Natural killer cell treated with Interleukin-12 subunit alpha and Interleukin-12 subunit beta and Interleukin-15 and Interleukin-18, amount 100 ng/mL, for 72 hours (primary cell): ENCODE results near the gene MAPK9. TPM values are rescaled to one million over a fixed set of nuclear protein-coding genes. Genes with fewer than 3 reads are reported as not detected.

ENCODE experiments used
- ATAC-seq, 2 donors: fragments of 150-1000 bp; cut with Tn5 transposase in 1 of 2; sonication (Bioruptor Pico), chemical (Tn5 transposase) in 1 of 2; 2 replicates each; pipeline ENCODE4 v1.10.0; 2021
- DNase-seq: peaks from one replicate; pipeline ENCODE4 v3.0.0; 2022; ENCODE audit warnings: low spot score
- H3K27ac Mint-ChIP-seq, 2 donors: 1 replicate in 1 of 2; 2 replicates in 1 of 2; pipeline ENCODE4 v1.8.0; 2022; ENCODE audit warnings: mixed read lengths in 2 of 2, mild to moderate bottlenecking in 1 of 2, moderate library complexity in 1 of 2
- H3K27me3 Mint-ChIP-seq, 2 donors: 1 replicate in 1 of 2; 2 replicates in 1 of 2; pipeline ENCODE4 v1.8.0; 2022; ENCODE audit warnings: mixed read lengths in 2 of 2
- H3K36me3 Mint-ChIP-seq: one replicate; pipeline ENCODE4 v1.8.0; 2022; ENCODE audit warnings: mixed read lengths
- H3K4me1 Mint-ChIP-seq, 2 donors: 1 replicate in 1 of 2; 2 replicates in 1 of 2; pipeline ENCODE4 v1.8.0; 2022; ENCODE audit warnings: low read depth in 2 of 2, mixed read lengths in 2 of 2, mild to moderate bottlenecking in 1 of 2
- H3K4me3 Mint-ChIP-seq: one replicate; pipeline ENCODE4 v1.8.0; 2022; ENCODE audit warnings: mixed read lengths
- H3K9me3 Mint-ChIP-seq: 2 replicates; pipeline ENCODE4 v1.8.0; 2022; ENCODE audit warnings: mixed read lengths
- total RNA-seq, 2 donors: library from RNA; stranded (reverse); gene quantifications; one replicate each; pipeline ENCODE4 v1.2.3, GENCODE V29; 2022

Gene MAPK9
- total RNA-seq, 2 donors from 2014 or later, result 41.2 to 47.0 TPM

DNA sequence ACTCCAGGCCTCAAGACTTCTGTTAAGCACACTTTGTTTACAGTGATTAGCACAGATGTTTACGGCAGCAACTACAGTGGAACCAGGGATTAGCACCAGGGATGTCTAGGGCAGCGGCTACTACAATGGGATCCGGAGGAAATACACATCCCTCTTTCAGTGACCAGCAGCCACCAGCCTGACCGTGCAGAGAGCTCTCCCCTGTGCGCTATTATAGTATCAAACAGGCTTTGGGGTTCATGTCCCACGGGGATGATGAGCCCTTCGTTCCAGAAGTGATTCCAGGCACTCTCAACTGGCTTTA is 39.7 kb upstream of the MAPK9 start:
- Mint-ChIP-seq H3K27ac (no peak overlapping the region), H3K27me3 (peaks cover 0 to 12% of the 10 kb centered on the region in 2 donors), H3K9me3 (no peaks in the 10 kb centered on the region), H3K36me3 (no peaks in the 10 kb centered on the region), H3K4me1 (peaks cover 0 to 3% of the 10 kb centered on the region in 2 donors), H3K4me3 (no peak overlapping the region)
- DNase-seq, result no peak
- no peak for ATAC-seq

DNA sequence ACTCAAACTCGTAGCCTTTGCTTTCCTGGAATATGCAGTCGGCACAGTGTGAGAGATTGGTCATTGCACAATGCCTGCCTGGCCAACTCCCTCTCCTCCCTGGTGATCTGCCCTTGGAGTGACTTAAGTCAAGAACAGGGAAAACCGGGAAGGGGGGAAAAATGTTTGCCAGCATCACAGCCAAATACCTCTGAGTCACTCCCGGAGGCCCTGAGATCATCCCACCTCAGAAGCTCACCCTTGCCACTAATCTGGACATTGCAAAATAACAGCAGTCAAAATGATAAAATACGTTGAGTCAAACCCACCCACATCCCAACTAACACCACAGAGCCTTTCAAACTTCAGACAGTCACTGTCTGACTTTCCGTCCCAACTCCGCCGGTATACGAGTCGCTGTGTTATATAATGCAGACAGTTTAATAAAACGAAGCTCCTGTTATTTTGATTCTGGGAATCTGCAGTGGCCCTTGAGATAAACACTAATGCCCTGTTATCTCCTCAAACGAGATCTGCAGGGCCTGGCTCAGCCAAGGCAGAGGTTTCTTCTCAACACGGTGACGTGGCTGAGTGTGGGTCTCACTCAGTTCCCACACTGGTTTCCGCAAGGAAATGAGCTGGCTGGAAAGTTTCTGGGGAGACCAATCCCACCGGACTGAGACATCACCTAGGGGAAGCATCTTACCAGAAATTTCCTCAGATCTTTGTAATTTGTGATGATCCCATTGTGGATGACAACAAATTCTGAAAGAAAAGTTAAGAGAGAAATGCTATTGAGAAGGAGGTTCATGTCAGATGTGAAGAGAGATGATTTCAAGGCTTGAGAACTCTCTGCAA is 39.1 kb upstream of the MAPK9 start:
- ATAC-seq, result no peak

DNA sequence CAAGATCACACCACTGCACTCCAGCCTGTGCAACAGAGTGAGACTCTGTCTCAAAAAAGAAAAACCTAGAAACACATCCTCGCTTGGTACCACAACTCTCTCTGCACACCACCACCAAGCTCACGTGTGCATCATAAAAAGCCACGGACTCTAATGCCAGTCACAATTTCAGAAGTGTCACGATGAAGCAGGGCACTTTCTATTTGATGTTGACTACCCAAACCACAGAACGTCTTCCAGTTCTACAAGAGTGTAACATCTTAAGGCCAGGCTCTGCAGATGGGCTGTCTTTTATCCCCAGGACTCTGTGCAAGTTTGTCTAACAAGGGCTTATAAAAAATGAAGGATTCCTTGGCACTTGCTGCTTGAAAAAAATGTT is 38.4 kb upstream of the MAPK9 start:
- Mint-ChIP-seq H3K4me1 (peaks cover 0 to 3% of the 10 kb centered on the region in 2 donors), H3K9me3 (no peaks in the 10 kb centered on the region), H3K27ac (no peak overlapping the region), H3K27me3 (peaks cover 0 to 12% of the 10 kb centered on the region in 2 donors), H3K4me3 (no peak overlapping the region), H3K36me3 (no peaks in the 10 kb centered on the region)
- ATAC-seq, result peak in 1 of 2 donors; percentile 37
- DNase-seq, result no peak

More for the DNA sequence above, 39.1 kb upstream of the MAPK9 start:
- H3K27me3 Mint-ChIP-seq, result peaks cover 0 to 12% of the 10 kb centered on the region in 2 donors
- no peak overlapping the region for H3K4me3 Mint-ChIP-seq
- no peaks in the 10 kb centered on the region for H3K36me3 Mint-ChIP-seq
- H3K4me1 Mint-ChIP-seq, result peaks cover 0 to 3% of the 10 kb centered on the region in 2 donors
- H3K9me3 Mint-ChIP-seq, result no peaks in the 10 kb centered on the region
- DNase-seq, result no peak
- no peak overlapping the region for H3K27ac Mint-ChIP-seq

DNA sequence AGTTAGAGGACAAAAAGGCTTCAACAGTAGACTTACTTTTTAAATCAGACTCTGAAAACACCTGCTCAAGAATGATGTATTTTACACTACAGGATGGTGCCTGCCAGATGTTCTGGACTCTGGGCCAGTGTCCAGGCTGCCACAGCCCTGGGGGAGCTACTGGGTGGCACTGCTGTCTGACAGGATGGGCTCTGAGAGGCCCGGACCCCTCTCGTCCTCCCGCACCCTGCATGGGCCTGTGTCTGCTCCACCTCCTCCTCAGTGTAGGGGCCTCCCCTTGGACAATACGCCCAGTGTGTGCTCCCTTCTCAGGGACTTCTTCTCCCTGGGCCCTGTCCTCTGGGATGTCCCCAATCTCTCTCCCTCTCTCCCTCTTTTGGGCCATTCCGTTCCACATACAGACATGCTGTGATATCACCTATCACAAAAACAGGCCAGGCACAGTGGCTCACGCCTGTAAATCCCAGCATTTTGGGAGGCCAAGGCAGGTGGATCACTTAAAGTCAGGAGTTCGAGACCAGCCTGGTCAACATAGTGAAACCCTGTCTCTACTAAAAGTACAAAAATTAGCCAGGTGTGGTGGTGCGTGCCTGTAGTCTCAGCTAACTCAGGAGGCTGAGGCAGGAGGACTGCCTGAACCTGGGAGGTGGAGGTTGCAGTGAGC is 37.9 kb upstream of the MAPK9 start:
- Mint-ChIP-seq H3K4me3 (no peak overlapping the region), H3K27ac (no peak overlapping the region), H3K4me1 (peaks cover 0 to 3% of the 10 kb centered on the region in 2 donors), H3K36me3 (no peaks in the 10 kb centered on the region), H3K27me3 (peaks cover 0 to 12% of the 10 kb centered on the region in 2 donors), H3K9me3 (no peaks in the 10 kb centered on the region)
- ATAC-seq (no peak), DNase-seq (no peak)

DNA sequence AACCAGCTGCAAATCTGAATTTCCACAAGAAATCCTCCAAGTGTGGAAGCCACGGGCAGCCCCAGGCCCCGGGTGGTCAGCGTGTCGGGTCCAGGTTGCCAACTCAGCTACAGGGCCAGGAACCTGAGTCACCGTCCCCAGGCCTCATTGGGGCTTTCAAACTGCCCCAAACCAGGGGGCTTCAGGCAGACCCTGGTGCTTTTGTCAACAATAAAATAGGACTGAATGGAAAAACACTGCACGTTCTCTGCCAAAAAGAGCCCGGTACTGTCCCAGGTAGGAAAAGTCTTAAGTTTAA is 37.2 kb upstream of the MAPK9 start:
- H3K36me3 Mint-ChIP-seq, result no peaks in the 10 kb centered on the region
- peaks cover 0 to 3% of the 10 kb centered on the region in 2 donors for H3K4me1 Mint-ChIP-seq
- no peak for ATAC-seq
- H3K27ac Mint-ChIP-seq, result no peak overlapping the region
- H3K9me3 Mint-ChIP-seq, result no peaks in the 10 kb centered on the region
- no peak for DNase-seq
- no peak overlapping the region for H3K4me3 Mint-ChIP-seq
- peaks cover 0 to 12% of the 10 kb centered on the region in 2 donors for H3K27me3 Mint-ChIP-seq

DNA sequence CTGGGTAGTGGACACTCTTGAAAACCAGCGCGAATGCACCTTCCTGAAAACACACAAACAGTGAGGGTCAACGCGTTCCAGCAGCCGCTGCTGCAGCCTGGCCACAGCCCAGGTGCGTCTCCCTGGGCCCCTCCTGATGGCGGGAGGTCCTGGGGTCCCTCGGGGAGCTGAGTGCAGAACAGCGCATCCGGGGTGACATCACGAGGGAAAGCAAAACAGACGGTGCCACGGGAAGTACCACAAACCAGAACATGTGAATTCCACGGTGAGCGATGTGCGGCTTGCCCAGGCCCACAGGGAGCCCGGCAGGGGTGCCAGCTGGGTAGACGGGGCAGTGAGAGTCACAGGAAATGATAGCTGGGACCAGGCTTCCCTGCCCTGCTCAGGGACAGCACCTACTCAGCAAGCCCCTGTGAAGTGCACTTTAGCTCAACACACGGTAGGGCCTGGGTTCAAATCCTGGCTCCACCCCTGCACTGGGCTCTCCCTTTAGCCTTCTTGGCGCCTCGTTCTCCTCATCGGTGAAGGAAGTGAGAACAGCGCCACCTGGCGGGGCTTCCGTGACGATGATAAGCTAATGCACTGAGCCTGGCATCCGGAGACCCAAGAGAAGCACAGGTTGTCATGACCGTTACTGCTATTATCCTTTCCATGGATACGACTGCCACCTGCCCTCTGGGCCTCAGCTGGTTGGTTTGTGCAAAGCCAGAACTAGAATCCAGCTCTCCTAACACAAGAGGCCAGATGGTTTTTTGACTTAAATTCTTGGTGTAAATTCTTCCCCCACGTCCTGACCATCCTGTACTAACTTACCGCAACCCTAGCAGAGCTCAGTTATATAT is 36.6 kb upstream of the MAPK9 start:
- peak; percentile 87 for DNase-seq
- Mint-ChIP-seq H3K36me3 (no peaks in the 10 kb centered on the region), H3K27me3 (peaks cover 0 to 10% of the 10 kb centered on the region in 2 donors), H3K4me1 (peaks cover 0 to 3% of the 10 kb centered on the region in 2 donors), H3K9me3 (no peaks in the 10 kb centered on the region), H3K4me3 (no peak overlapping the region), H3K27ac (no peak overlapping the region)
- peak; percentile 80 to 87 for ATAC-seq

DNA sequence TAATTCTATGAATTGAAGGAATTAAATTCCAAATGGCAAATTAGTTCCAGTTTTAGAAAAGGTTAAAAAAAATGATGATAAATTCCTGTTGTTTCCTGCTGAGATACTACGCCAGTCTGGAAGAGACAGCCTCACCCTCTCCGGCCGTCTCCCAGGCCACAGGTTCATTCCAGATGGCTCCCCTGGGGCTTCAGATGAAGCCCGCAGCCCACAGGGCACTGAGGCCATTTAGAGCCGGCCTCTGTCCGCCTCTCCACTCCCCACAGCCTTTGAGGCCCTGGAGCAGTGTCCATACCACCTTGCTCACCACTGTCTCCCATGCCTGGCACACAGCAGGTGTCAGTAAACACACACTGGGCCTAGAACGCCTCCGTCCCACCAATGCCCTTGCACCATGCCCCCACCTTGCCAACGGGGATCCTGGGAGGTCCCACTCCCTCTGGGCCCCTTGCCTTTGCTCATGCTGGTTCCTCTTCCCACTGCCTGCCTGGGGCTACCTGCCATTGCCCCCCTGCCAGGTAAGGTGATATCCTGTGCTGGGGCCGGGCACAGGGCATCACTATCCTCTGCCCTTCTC is 35.2 kb upstream of the MAPK9 start:
- H3K36me3 Mint-ChIP-seq, result no peaks in the 10 kb centered on the region
- H3K27ac Mint-ChIP-seq, result no peak overlapping the region
- DNase-seq (no peak), ATAC-seq (no peak)
- H3K4me1 Mint-ChIP-seq, result peaks cover 0 to 3% of the 10 kb centered on the region in 2 donors
- no peak overlapping the region for H3K4me3 Mint-ChIP-seq
- peaks cover 0 to 7% of the 10 kb centered on the region in 2 donors for H3K27me3 Mint-ChIP-seq
- H3K9me3 Mint-ChIP-seq, result no peaks in the 10 kb centered on the region

DNA sequence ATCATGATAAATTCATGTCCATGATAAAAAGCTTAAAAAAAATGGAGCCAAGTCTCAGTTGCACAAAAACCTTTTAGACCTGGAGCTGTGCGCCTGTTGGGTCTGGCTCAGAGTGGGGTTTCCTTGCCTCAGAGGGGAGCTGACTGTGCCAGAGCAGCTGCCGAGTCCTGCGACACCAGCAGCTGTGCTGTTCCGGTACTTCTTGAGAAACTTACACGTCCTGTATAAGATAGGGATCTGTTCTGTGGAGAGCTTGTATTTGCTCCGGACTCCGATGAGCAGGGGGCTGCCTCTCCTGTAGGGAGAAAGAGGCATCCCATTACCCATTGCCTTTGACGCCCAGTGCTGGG is 32.7 kb upstream of the MAPK9 start:
- no peak overlapping the region for H3K27ac Mint-ChIP-seq
- ATAC-seq (no peak), DNase-seq (no peak)
- no peaks in the 10 kb centered on the region for H3K36me3 Mint-ChIP-seq
- H3K9me3 Mint-ChIP-seq, result no peaks in the 10 kb centered on the region
- H3K27me3 Mint-ChIP-seq, result peaks cover 0 to 1% of the 10 kb centered on the region in 2 donors
- no peak overlapping the region for H3K4me3 Mint-ChIP-seq
- no peaks in the 10 kb centered on the region for H3K4me1 Mint-ChIP-seq

DNA sequence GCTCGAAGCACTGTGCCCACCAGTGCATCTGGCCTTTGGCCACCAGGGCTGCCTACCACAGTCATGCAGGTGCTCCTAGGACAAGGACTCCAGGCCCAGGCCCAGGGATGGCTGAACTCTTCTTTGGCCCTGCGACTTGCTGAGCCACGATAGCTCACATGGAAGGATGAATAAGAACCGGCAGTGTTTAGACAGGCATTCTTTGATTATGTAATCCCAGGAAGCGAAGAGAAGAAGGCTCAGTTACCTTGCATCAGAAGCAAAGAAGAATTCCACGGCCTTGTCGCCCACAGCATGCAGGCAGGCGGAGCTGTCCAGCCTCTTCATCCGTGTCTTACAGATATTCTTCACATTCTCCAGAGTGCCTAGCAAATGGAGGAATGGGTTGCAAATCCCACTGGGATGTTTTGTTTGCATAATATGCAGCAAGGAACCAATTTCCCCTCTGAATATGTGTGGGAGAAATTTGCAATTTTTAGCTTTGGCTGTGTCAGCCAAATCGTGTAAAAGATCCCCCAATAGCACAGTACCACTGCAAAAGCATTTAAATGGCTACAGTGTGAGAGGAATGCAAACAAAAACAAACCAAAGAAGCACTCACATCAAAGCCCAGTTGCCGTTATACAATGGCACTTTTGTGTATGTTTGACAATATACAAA is 32.2 kb upstream of the MAPK9 start:
- H3K36me3 Mint-ChIP-seq, result no peaks in the 10 kb centered on the region
- ATAC-seq, result no peak
- peaks cover 0 to 4% of the 10 kb centered on the region in 2 donors for H3K27me3 Mint-ChIP-seq
- no peaks in the 10 kb centered on the region for H3K9me3 Mint-ChIP-seq
- no peaks in the 10 kb centered on the region for H3K4me1 Mint-ChIP-seq
- DNase-seq, result no peak
- H3K4me3 Mint-ChIP-seq, result no peak overlapping the region
- no peak overlapping the region for H3K27ac Mint-ChIP-seq

DNA sequence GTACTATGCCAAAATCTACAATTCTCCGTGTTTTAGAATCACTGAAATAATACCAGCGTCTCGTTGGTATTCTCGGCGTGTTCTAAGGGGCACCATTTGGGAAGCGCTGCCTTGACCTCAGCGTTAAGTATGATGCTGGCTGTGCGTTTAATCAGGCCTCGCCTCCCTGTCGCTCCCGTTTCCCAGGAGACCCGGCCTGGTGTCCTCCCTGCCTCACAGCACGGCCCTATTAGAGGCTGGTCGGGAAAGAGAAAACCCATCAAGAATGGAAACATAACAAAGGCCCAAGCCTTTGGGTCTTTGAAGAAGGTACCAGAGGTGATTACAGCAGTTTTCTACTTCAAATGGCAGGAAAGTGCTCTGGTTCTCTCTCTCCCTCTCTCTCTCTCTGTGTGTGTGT is 31.3 kb upstream of the MAPK9 start:
- no peak overlapping the region for H3K4me3 Mint-ChIP-seq
- H3K27ac Mint-ChIP-seq, result no peak overlapping the region
- peaks cover 0 to 8% of the 10 kb centered on the region in 2 donors for H3K27me3 Mint-ChIP-seq
- H3K9me3 Mint-ChIP-seq, result no peaks in the 10 kb centered on the region
- H3K36me3 Mint-ChIP-seq, result no peaks in the 10 kb centered on the region
- ATAC-seq, result no peak
- DNase-seq, result no peak
- no peaks in the 10 kb centered on the region for H3K4me1 Mint-ChIP-seq

DNA sequence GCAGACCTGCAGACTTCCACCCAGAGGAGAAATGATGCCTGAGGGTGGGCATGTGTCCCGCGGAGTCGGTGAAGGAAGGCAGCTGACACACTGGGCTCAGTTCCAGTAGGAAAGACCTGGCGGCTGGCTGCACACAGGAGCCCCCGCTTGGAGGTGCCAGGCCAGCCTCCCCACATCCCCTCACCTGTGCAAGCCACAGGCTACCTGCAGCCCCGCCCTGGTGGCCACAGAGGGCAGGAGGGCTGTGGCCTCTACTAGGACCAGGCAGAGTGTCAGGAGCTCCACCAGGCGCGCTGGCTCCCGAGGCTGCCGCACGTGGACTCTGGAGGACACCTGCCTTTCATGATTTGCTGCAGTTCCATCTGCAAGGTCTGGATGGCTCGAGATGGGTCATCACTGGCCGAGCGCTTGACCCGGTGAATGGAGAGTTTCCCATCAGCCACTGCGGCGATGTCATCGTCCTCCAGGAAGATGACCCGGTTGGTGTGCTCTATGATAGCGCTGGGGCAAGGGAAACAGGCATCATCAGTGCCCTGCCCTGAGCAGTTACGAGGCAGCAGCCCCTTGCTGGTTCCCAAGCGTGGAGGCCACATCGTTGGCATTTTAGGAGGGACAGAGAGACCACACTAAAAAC is 26.7 kb upstream of the MAPK9 start:
- Mint-ChIP-seq H3K36me3 (no peaks in the 10 kb centered on the region), H3K4me1 (no peaks in the 10 kb centered on the region), H3K4me3 (no peak overlapping the region), H3K9me3 (no peaks in the 10 kb centered on the region), H3K27ac (no peak overlapping the region), H3K27me3 (peaks cover 0 to 9% of the 10 kb centered on the region in 2 donors)
- ATAC-seq (no peak), DNase-seq (no peak)

DNA sequence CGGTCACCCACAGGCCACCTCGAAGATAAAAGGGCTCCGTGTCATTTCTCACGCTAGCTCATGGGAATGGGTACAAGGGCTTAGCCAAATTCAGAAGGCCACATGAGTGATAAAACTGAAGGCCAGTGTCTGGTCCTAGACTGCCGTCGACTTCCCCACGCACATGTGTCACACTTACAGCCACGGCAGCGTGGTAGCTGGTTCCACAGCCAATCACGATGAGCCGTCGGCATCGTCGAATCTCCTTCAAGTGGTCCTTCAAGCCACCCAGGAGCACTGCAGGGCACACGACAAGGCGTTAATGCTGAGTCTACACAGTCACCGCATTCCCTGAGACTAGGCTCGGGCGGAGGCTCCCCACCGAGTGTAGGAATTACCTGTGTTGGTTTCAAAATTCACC is 24.7 kb upstream of the MAPK9 start:
- Mint-ChIP-seq H3K4me3 (no peak overlapping the region), H3K27me3 (peaks cover 0 to 10% of the 10 kb centered on the region in 2 donors), H3K27ac (no peak overlapping the region), H3K36me3 (no peaks in the 10 kb centered on the region), H3K9me3 (no peaks in the 10 kb centered on the region), H3K4me1 (no peaks in the 10 kb centered on the region)
- ATAC-seq (no peak), DNase-seq (no peak)

DNA sequence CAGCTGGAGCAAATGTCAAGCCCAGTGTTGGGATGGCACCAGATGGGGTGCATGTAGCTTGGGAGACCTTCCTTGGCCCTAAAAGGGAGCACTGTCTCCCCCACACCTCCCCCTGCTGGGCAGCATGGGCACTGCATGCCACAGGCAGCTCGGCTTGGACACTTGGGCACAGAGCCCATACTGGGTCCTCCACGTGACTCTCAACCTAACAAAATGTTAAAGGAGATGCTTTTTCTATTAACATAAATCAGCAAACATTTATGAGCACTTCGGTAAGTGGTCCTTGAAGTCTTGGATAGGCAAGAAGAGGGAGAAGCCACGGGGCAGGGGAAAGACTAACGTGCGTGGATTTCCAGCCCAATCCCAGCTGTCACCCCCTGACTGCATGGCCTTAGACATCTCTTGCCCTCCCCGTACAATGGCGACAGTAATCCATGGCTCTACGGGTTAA is 23.9 kb upstream of the MAPK9 start:
- no peaks in the 10 kb centered on the region for H3K36me3 Mint-ChIP-seq
- ATAC-seq (peak; percentile 63 to 72), DNase-seq (peak; percentile 77)
- H3K4me3 Mint-ChIP-seq, result no peak overlapping the region
- H3K27me3 Mint-ChIP-seq, result peaks cover 0 to 12% of the 10 kb centered on the region in 2 donors
- no peaks in the 10 kb centered on the region for H3K9me3 Mint-ChIP-seq
- H3K27ac Mint-ChIP-seq, result no peak overlapping the region
- H3K4me1 Mint-ChIP-seq, result no peaks in the 10 kb centered on the region
